HUDEP-2 (cell line): ENCODE data around the gene FARP2.

Experiments used
- DNase-seq, 76 experiments: peaks; one replicate each; lab custom pipeline; 2025; ENCODE audit not compliant: unreplicated experiment in 76 of 76; lab: John Stamatoyannopoulos, UW

Gene FARP2

DNA sequence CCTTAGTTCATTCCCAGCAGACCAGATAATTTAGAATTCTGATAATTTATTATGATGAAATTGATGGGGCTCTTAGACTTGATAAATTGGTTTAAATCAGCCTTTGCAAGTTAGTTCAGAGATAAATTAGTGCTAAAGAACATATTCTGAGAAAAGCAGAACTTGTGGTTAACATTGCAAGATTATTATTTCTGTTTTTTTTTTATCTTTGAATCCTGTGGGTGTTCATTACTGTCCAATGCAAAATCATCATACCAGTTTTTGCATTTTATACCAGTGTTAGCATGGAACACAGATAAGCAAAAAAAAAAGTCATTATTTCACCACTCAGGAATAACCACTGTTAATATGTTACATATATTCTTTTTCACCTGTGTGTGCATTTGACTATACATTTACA lies 31.3 kb upstream of the FARP2 start:
- DNase-seq = peak in 5 of 76 experiments; percentile 26 to 39 (median 32)

GRCh38 chr2:241325257-241325656 lies 30.8 kb upstream of the FARP2 start:
- no peak for DNase-seq

GRCh38 chr2:241329669-241330615 lies 26.1 kb upstream of the FARP2 start:
- peak in 1 of 76 experiments; percentile 14 for DNase-seq

GRCh38 chr2:241330616-241330981 lies 25.5 kb upstream of the FARP2 start:
- no peak for DNase-seq

- DNase-seq = no peak
Observed at GRCh38 chr2:241334813-241335212, 21.3 kb upstream of the FARP2 start.

- DNase-seq = no peak
Observed at GRCh38 chr2:241339839-241340630, 16.1 kb upstream of the FARP2 start.

DNA sequence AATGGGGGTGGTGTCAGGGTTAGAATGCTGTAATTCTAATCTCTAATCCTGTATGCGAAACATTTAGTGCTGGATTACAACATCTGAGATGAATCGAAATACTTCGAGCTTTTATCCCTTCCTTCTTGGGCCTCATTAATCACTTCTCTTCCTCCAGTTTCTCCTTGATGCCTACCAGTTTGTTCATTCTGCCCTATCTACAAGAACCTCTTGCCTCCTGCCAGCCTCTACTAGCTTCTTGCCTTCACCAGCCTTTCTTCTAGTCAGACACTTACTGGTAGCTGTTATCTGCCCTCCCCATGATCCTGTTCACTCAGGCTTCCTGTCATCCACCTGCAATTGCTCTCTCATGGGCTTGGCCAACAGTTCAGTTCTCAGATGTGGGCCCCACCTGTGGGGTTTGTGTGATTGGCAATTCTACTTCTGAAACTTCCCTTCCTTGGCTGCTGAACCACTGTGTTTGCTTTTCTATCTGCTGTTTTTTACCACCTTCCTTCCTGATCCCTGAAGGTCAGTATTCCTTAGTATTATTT lies 15.4 kb upstream of the FARP2 start:
- DNase-seq = no peak

DNA sequence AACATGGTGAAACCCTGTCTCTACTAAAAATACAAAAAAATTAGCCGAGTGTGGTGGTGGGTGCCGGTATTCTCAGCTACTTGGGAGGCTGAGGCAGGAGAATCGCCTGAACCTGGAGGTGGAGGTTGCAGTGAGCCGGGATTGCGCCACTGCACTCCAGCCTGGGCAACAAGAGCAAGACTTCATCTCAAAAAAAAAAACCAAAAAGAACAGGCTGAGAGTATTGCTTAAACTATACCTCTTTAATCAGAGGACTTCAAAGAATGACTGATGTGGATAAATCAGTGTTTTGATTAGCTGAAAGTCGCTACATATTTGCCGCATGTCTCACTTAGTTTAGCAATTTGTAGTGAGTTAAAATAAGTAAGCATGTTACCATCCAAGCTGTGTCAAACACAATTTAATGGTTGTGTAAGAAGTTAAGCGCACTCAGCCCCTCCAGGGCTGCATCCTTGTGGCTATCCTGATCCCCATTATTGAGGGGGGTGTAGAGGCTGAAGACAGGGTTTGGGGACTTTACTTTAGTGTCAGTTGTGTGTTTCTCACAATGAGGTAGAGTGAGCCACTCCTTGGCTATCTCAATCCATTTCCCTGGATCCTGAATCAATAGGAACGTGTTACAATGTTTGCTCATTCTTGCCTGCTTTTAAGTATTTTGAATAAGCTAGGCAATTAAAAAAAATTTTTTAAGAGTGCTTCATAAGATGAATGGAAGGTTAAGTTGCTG lies 11.0 kb upstream of the FARP2 start:
- no peak for DNase-seq

DNA sequence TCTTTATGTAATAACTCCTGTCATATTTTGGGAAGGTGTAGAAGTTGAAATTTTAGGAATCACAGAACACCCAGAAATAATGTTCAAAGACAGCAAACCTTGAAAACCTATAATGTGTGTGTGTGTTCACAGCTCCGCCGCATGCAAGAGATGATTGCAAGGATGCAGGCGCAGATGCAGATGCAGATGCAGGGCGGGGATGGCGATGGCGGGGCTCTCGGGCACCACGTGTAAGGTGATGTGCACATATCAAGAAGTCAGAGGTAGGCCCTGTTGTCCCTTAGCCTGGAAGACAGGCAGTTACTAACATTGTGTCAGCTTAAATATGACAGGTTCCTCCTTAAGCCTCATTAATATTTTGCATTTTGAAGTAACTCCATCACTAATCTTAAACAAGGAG lies 6.1 kb upstream of the FARP2 start:
- no peak for DNase-seq

DNA sequence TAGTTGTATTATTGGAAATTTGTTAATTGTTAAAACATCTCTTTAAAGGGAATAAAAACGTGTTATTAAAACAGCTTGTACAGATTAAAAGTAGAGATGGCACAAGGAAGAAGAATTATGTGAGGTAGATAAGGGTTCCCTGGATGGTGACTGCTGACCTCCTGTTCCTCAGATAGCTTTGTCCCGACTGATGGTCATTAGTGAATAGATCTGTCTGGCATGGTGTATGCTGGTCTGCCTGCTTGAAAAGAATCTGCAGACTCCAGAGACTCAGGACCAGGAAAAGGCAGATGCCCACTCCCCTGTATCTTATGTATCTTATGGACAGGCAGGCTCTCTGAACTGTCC lies 5.6 kb upstream of the FARP2 start:
- no peak for DNase-seq

DNA sequence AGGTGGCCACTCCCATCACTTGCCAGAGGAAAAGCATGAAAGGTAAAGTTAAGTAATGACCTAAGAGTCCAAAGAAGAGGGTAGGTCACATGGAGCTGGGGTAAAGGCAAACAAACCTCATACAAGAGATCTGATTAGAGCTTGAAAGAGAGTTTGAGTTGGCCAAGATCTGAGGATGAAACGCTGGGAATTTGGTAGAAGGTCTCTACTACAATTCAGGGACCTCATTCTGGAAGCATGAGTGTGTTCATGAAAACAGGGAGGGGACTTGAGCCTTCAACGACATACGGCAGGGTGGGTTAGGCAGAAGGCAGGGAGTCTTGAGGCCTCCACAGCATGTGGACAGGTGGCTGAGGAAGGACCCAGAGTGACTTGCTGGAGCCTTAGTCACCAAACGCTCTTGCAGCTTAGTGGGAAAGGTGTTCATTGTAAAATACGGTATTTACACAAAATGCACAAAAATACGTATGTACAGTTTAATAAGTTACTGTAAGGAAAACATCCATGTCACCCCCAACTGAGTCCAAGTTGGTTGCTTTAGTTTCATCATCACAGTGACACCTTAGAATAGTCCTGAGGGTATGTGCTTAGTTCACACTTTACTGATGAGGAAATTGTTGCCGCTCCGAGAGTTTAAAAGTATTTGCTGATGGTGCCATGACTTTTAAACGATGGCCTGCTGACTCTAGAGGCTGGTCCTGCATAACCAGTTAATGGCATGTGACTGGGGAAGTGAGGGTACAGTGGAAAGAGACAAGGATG lies 5.0 kb upstream of the FARP2 start:
- no peak for DNase-seq

- DNase-seq = no peak
Observed at GRCh38 chr2:241351640-241352031, 4.4 kb upstream of the FARP2 start.

GRCh38 chr2:241352227-241352626 lies 3.9 kb upstream of the FARP2 start:
- no peak for DNase-seq

DNA sequence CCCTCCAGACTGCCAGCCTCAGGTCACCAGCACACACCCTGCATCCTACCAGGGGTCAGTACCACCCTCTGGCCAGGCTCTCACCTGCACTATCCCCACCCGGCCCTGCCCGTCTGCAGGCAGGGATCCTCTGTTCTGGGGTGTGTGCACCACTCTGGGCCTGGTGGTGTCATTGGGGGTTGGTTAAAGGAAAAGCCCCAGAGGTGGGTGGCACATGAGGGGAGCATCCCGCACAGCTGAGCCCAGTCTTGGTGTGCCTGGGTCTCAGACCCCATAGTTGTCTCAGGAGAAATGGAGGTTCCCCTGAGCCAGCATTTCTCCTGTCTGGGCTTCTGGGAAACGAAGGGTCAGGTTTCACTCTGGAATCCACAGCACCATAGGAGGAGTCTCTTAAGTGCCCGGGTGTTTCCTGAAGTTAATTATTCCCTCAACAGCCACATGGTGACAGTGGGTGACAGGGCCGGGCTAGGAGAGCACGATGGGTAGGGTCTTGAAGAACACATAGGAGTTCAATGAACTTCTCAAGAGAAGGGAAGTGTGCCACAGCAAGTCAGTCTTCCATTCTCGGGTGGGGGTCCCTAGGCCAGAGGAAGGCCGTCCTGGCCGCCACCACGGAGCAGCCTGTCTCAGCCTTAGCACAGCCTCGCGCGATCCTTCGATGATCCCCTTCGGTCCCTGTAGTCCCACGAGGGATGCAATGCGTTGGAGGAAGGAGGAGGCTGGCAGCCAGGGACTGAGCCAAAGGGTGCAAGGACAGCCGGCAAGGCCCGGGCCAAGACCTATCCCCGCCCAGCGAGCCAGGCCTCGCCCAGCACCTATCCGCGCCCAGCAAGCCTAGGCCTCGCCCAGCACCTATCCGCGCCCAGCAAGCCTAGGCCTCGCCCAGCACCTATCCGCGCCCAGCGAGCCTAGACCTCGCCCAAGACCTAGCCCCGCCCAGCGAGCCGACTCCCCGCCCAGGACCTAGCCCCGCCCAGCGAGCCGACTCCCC lies 1.1 kb upstream of the FARP2 start:
- DNase-seq = peak in 71 of 76 experiments; percentile 20 to 94 (median 85)

GRCh38 chr2:241356871-241357260 lies 781 bp downstream of the FARP2 start:
- peak in 5 of 76 experiments; percentile 16 to 27 (median 17) for DNase-seq

DNA sequence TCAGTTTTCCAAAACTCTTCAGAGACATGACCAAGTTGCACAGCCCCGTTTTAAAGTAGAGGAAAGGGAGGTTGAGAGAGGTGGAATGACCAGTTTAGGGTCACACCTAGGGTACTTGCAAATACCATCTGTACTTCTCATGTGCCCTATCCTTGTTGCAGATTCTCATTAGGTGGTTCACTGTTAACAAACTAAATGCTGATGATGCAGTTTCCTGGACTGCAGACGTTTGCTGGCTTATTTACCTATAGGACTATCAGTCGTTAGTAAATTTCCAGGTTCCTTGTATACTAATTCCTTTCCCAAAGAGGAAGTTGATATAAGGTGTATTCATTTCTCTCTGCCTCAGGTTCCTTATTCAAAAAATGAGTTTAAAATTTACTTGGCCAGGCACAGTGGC lies 1.4 kb downstream of the FARP2 start:
- DNase-seq = no peak

- no peak for DNase-seq
Observed at GRCh38 chr2:241358470-241358869, 2.4 kb downstream of the FARP2 start.

DNA sequence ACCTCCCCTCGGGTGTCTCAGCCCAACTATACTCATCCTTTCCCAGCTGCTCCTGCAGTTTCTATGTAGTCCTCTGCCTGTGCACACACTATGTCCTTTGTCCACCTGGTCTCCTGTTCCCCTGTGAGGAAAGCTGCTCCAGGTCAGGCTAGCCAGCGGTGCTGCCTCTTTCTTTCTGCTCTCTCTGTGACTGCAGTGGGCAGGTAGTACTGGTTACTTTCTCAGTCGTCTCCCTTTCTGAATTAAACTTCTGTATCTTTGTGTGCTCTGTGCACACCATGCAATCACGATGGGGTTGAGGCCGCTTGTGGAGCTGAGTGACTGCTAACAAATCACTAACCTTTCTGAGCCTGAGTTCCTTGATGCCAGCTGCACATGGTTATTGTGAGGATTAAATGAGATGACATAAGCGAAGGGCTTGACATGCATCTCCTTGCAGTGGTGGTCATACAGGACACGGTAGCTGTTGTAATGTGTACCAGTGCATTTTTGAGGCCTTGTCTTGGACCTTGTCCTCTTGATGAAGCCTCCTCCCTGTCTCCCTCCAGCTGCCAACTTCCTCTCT lies 3.5 kb downstream of the FARP2 start:
- no peak for DNase-seq

GRCh38 chr2:241363426-241363825 lies 7.3 kb downstream of the FARP2 start:
- no peak for DNase-seq
